Nephron progenitor cell (in vitro differentiated cells): ENCODE results near the gene CCN2.
A peak's percentile ranks its signal among the peaks of the same experiment; 100 is the strongest.
"Not testable (repeated sequence)": the region's sequence is repeated elsewhere in the genome, so short reads cannot be mapped to it uniquely, and the experiment has no call there.

Source experiments
- DNase-seq: peaks from one replicate; pipeline ENCODE4 v3.0.0; 2021
- H3K27ac Mint-ChIP-seq: 2 replicates; pipeline ENCODE4 v1.8.0; 2021; ENCODE audit warnings: mild to moderate bottlenecking, moderate library complexity, mixed read lengths
- H3K27me3 Mint-ChIP-seq: 2 replicates; pipeline ENCODE4 v1.8.0; 2021; ENCODE audit warnings: mild to moderate bottlenecking, low read depth, mixed read lengths; ENCODE audit not compliant: poor library complexity
- H3K36me3 Mint-ChIP-seq: 2 replicates; pipeline ENCODE4 v1.8.0; 2021; ENCODE audit warnings: low read depth, mixed read lengths
- H3K4me1 Mint-ChIP-seq: 2 replicates; pipeline ENCODE4 v1.8.0; 2021; ENCODE audit warnings: mixed read lengths
- H3K4me3 Mint-ChIP-seq: 2 replicates; pipeline ENCODE4 v1.8.0; 2021; ENCODE audit warnings: mild to moderate bottlenecking, moderate library complexity, mixed read lengths
- H3K9me3 Mint-ChIP-seq: 2 replicates; pipeline ENCODE4 v1.8.0; 2021; ENCODE audit warnings: mild to moderate bottlenecking, moderate library complexity, mixed read lengths
- TF ChIP-seq, protein P1 (sequence below): fragments of 200-600 bp; sonication (generic); IDR thresholded peaks from 2 replicates; pipeline ENCODE4 v1.5.0; 2021; ENCODE audit warnings: antibody characterized with exemption

Gene CCN2

DNA sequence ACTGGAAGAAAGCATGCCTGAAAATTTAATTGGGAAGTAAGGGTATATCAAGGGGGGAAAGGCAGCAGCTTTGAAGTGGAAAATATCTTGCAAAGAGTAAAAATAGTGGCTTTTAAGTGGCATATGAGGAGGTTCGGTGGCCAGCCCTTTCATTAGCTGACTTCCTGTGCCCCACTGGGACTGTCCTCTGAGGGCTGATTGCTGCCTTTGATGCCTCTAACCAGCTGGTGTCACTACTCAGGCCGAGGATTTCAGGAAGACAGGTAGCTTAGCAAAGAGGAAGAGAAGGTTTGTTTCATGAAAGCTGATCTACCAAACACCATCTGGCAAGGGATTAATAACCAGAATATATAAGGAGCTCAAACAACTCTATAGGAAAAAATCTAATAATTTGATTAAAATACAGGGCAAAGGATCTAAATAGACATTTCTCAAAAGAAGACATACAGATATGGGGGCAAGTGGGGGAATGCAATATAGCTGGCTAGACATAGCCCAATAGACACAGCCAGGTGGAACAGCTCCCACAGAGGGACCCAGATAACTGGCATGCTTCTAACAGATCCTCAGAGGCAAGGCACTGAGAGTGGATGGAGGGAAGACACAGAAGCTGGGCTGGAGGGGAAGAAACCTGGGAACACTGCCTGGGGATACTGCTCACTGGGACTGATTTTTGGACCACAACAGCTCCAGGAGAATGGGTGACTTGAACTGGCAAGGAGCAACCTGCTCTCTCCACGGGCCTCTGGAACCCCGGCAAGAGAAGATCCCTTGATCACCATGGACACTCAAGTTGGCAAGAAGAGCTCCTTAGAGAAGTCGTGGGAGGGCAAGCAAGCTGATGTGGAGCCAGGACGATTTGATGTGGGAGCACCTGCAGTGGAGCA, 33.2 kb downstream of the CCN2 start:
- Mint-ChIP-seq H3K27ac (no peak overlapping the region), H3K4me3 (no peak overlapping the region), H3K9me3 (peaks cover 29% of the 10 kb centered on the region), H3K27me3 (no peaks in the 10 kb centered on the region), H3K4me1 (peaks cover 8% of the 10 kb centered on the region), H3K36me3 (no peaks in the 10 kb centered on the region)
- DNase-seq: no peak
- TF ChIP-seq, protein P1, sequence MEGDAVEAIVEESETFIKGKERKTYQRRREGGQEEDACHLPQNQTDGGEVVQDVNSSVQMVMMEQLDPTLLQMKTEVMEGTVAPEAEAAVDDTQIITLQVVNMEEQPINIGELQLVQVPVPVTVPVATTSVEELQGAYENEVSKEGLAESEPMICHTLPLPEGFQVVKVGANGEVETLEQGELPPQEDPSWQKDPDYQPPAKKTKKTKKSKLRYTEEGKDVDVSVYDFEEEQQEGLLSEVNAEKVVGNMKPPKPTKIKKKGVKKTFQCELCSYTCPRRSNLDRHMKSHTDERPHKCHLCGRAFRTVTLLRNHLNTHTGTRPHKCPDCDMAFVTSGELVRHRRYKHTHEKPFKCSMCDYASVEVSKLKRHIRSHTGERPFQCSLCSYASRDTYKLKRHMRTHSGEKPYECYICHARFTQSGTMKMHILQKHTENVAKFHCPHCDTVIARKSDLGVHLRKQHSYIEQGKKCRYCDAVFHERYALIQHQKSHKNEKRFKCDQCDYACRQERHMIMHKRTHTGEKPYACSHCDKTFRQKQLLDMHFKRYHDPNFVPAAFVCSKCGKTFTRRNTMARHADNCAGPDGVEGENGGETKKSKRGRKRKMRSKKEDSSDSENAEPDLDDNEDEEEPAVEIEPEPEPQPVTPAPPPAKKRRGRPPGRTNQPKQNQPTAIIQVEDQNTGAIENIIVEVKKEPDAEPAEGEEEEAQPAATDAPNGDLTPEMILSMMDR: no peak

DNA sequence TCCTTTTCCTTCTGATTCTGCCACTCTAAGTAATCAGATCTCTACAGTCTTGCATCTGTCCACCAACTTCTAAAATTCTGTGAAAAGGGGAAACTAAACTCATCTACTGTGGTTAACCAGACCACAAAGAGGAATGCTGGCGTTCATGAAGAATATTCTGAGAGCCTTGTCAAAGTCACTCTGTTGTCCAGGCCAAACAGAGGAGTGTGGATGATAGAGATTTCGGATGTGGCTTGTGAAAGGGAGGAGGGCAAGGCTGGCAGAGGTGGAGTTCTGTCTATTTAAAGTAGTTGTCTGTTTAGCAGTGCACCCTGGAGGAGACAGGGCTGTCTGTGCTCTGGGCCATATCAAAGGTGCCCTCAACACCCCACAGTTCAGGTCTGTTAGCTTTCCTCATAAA, 33.9 kb downstream of the CCN2 start:
- TF ChIP-seq, protein P1: no peak
- no peaks in the 10 kb centered on the region for H3K27me3 Mint-ChIP-seq
- H3K27ac Mint-ChIP-seq: no peak overlapping the region
- DNase-seq: no peak
- no peaks in the 10 kb centered on the region for H3K36me3 Mint-ChIP-seq
- no peak overlapping the region for H3K4me3 Mint-ChIP-seq
- H3K9me3 Mint-ChIP-seq: peaks cover 24% of the 10 kb centered on the region
- H3K4me1 Mint-ChIP-seq: peaks cover 8% of the 10 kb centered on the region

DNA sequence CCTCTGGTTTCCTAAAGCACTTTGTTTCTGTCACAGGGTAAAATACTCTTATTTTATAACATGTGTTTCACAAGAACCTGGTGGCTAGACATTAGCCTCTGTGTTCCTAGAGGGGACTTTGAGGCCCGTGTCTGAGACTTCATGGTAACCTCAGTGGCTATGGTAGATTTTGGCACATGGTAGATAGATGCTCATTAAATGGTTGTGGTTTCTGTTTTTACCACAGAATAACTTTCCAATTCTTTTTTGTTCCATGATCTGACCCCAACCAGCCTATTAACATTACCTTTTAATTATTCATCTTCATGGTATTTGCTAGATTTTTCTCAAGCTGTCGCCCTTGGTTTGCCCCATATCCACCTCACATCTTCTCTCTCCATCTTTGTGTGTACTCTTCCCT, 34.3 kb downstream of the CCN2 start:
- no peak overlapping the region for H3K27ac Mint-ChIP-seq

DNA sequence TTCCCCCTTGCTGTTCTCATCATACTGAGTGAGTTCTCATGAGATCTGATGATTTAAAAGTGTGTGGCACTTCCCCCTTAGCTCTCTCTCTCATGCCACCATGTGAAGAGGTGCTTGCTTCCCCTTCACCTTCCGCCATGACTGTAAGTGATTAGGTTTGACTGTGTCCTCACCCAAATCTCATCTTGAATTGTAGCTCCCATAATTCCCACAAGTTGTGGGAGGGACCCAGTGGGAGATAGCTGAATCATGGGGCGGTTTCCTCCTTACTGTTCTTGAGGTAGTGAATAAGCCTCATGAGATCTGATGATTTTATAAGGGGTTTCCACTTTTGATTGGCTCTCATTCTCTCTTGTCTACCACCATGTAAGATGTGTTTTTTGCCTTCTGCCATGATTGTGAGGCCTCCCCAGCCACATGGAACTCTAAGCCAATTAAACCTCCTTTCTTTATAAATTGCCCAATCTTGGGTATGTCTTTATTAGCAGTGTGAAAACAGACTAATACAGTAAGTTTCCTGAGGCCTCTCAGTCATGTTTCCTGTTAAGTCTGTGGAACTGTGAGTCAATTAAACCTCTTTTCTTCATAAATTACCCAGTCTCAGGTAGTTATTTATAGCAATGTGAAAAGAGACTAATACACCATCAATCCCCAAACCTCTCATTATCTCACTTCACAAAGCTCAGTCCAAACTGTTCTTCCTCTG, 34.9 kb downstream of the CCN2 start:
- peaks cover 16% of the 10 kb centered on the region for H3K9me3 Mint-ChIP-seq
- not testable (repeated sequence) for H3K4me1 Mint-ChIP-seq, DNase-seq, H3K36me3 Mint-ChIP-seq, H3K27me3 Mint-ChIP-seq, H3K27ac Mint-ChIP-seq, H3K4me3 Mint-ChIP-seq

More for the DNA sequence above, 34.3 kb downstream of the CCN2 start:
- Mint-ChIP-seq H3K9me3 (peaks cover 22% of the 10 kb centered on the region), H3K27me3 (no peaks in the 10 kb centered on the region), H3K4me1 (peaks cover 8% of the 10 kb centered on the region), H3K36me3 (no peaks in the 10 kb centered on the region), H3K4me3 (no peak overlapping the region)
- TF ChIP-seq, protein P1: no peak
- no peak for DNase-seq

DNA sequence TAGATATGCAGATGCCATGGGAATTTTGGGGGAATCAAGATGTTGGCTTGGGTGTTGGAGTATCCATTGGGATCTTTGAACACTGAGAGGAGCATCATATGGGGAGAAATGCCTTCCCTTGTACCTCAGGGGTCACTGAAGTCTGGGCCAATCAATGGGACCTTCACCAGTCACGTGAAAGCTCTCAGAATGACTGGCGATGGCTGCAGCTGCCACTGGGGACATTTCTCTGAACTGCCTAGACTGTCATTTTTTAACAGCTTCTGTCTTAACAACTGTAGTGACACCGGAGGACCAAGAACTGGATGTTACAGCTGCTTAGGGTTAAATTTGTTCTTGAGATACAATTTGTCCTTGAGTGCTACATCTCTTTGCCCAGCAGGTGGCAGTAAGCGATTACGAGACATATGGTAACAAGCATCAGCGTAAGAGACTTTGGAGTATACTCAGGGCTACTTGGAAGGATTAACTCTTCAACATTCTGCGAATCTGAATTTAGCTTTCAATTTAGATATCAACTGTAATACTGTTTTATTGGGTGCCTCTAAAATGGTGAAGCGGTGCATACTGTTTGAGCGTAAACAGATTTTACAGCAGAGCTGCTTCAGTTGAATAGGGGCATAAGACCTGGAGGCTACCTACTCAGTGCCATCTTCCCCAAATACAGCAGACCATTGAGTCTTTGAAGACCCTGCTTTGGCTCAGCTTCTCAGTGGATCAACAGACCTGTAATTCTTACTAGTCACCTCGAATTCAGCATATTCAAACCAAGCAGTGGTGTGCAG, 36.0 kb downstream of the CCN2 start:
- Mint-ChIP-seq H3K4me3 (no peak overlapping the region), H3K27ac (no peak overlapping the region), H3K27me3 (no peaks in the 10 kb centered on the region), H3K9me3 (peaks cover 7% of the 10 kb centered on the region), H3K36me3 (no peaks in the 10 kb centered on the region), H3K4me1 (peaks cover 8% of the 10 kb centered on the region)
- TF ChIP-seq, protein P1: peak; percentile 79
- peak; percentile 59 for DNase-seq

DNA sequence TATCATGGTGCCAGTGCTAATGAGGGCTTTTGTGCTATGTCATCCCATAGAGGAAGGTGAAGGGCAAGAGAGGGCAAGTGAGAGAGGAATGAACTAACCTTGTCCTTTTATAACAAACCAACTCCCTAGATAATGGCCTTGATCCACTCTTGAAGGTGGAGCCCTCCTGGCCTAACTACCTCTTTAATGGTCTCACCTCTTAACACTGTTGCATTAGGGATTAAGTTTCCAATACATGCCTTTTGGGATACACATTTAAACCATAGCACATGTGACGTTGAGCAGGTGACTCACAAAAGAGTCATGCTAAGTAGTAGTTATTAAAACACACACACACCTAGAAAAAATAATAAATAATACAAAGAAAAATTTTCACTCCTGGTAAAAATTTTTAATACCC, 36.9 kb downstream of the CCN2 start:
- H3K9me3 Mint-ChIP-seq: no peaks in the 10 kb centered on the region
- H3K27ac Mint-ChIP-seq: no peak overlapping the region
- TF ChIP-seq, protein P1: no peak
- H3K4me3 Mint-ChIP-seq: no peak overlapping the region
- H3K4me1 Mint-ChIP-seq: peaks cover 8% of the 10 kb centered on the region
- no peaks in the 10 kb centered on the region for H3K36me3 Mint-ChIP-seq
- no peaks in the 10 kb centered on the region for H3K27me3 Mint-ChIP-seq
- DNase-seq: no peak
